Measurements from ENCODE around the gene OR2J1. TPM values are rescaled to one million over a fixed set of nuclear protein-coding genes. Genes with fewer than 3 reads are reported as not detected.

The OR2J1 gene
- not detected for polyA plus RNA-seq (2013, experiment 1 of 2)
- not detected for polyA plus RNA-seq (2013, experiment 2 of 2)

- H3K4me1 ChIP-seq (ENCODE audit: insufficient read depth, low read length), result 0 out of 2 replicates have a peak, but pooled peaks cover 2% of the 10 kb centered on the region
- no CpG with 5 or more reads among the region's 3 CpGs for WGBS
- no peaks in the 10 kb centered on the region for H3K27me3 ChIP-seq (ENCODE audit: insufficient read depth, low read length)
- no peaks in the 10 kb centered on the region for H3K36me3 ChIP-seq (ENCODE audit: insufficient read depth, low read length)
- H3K4me3 ChIP-seq (ENCODE audit: low read length), result no peak within 1 kb of the TSS
- H3K27ac ChIP-seq (ENCODE audit: low read depth, low read length), result no peak within 1 kb of the TSS
- no peaks in the 10 kb centered on the region for H3K9me3 ChIP-seq (ENCODE audit: insufficient read depth, low read depth, low read length)
- H3K9ac ChIP-seq (ENCODE audit: low read depth, low read length), result no peak within 1 kb of the TSS
Observed at GRCh38 chr6:29099190-29099589, at the start of gene OR2J1. Gene OR2J1, plus strand, starts transcription at chr6:29099490. Its CDS starts 1,453 bp downstream, at chr6:29100943.

- Histone ChIP-seq H3K36me3 (ENCODE audit: insufficient read depth, low read length) (no peaks in the 10 kb centered on the region), H3K4me3 (ENCODE audit: low read length) (no peak overlapping the region), H3K27me3 (ENCODE audit: insufficient read depth, low read length) (no peaks in the 10 kb centered on the region), H3K4me1 (ENCODE audit: insufficient read depth, low read length) (no peaks in the 10 kb centered on the region), H3K27ac (ENCODE audit: low read depth, low read length) (no peak overlapping the region), H3K9me3 (ENCODE audit: insufficient read depth, low read depth, low read length) (no peaks in the 10 kb centered on the region), H3K9ac (ENCODE audit: low read depth, low read length) (no peak overlapping the region)
- WGBS, result 98% methylated on average over 3 of the region's 3 CpGs
Observed at GRCh38 chr6:29051680-29052079, 47.6 kb upstream of the OR2J1 start.

- Histone ChIP-seq H3K4me1 (ENCODE audit: insufficient read depth, low read length) (no peaks in the 10 kb centered on the region), H3K9ac (ENCODE audit: low read depth, low read length) (no peak overlapping the region), H3K4me3 (ENCODE audit: low read length) (no peak overlapping the region), H3K9me3 (ENCODE audit: insufficient read depth, low read depth, low read length) (no peaks in the 10 kb centered on the region), H3K27ac (ENCODE audit: low read depth, low read length) (no peak overlapping the region), H3K27me3 (ENCODE audit: insufficient read depth, low read length) (no peaks in the 10 kb centered on the region), H3K36me3 (ENCODE audit: insufficient read depth, low read length) (no peaks in the 10 kb centered on the region)
- 37% methylated on average over 9 of the region's 9 CpGs for whole genome bisulfite sequencing
Observed at GRCh38 chr6:29071831-29072723, 27.2 kb upstream of the OR2J1 start.

- Histone ChIP-seq H3K9ac (ENCODE audit: low read depth, low read length) (no peak overlapping the region), H3K27me3 (ENCODE audit: insufficient read depth, low read length) (no peaks in the 10 kb centered on the region), H3K4me1 (ENCODE audit: insufficient read depth, low read length) (no peaks in the 10 kb centered on the region), H3K36me3 (ENCODE audit: insufficient read depth, low read length) (no peaks in the 10 kb centered on the region), H3K4me3 (ENCODE audit: low read length) (no peak overlapping the region), H3K9me3 (ENCODE audit: insufficient read depth, low read depth, low read length) (no peaks in the 10 kb centered on the region), H3K27ac (ENCODE audit: low read depth, low read length) (no peak overlapping the region)
- WGBS, result 100% methylated on average over 1 of the region's 1 CpG
Observed at GRCh38 chr6:29079203-29079602, 20.1 kb upstream of the OR2J1 start.

GRCh38 chr6:29081312-29081711 lies 18.0 kb upstream of the OR2J1 start:
- Histone ChIP-seq H3K4me1 (ENCODE audit: insufficient read depth, low read length) (no peaks in the 10 kb centered on the region), H3K4me3 (ENCODE audit: low read length) (no peak overlapping the region), H3K36me3 (ENCODE audit: insufficient read depth, low read length) (no peaks in the 10 kb centered on the region), H3K9ac (ENCODE audit: low read depth, low read length) (no peak overlapping the region), H3K9me3 (ENCODE audit: insufficient read depth, low read depth, low read length) (no peaks in the 10 kb centered on the region), H3K27me3 (ENCODE audit: insufficient read depth, low read length) (no peaks in the 10 kb centered on the region), H3K27ac (ENCODE audit: low read depth, low read length) (no peak overlapping the region)

GRCh38 chr6:29082457-29082856 lies 16.8 kb upstream of the OR2J1 start:
- WGBS, result 96% methylated on average over 15 of the region's 15 CpGs
- no peaks in the 10 kb centered on the region for H3K9me3 ChIP-seq (ENCODE audit: insufficient read depth, low read depth, low read length)

GRCh38 chr6:29087213-29087612 lies 12.1 kb upstream of the OR2J1 start, which contains the start of gene OR2B3:
Gene OR2B3, minus strand, starts transcription at chr6:29087313. Its CDS starts 65 bp downstream, at chr6:29087248.
- no peak within 1 kb of the TSS for H3K27ac ChIP-seq (ENCODE audit: low read depth, low read length)
- no peak within 1 kb of the TSS for H3K9ac ChIP-seq (ENCODE audit: low read depth, low read length)
- no peak within 1 kb of the TSS for H3K4me3 ChIP-seq (ENCODE audit: low read length)
- H3K9me3 ChIP-seq (ENCODE audit: insufficient read depth, low read depth, low read length), result no peaks in the 10 kb centered on the region
- H3K36me3 ChIP-seq (ENCODE audit: insufficient read depth, low read length), result no peaks in the 10 kb centered on the region
- H3K4me1 ChIP-seq (ENCODE audit: insufficient read depth, low read length), result no peaks in the 10 kb centered on the region
- no peaks in the 10 kb centered on the region for H3K27me3 ChIP-seq (ENCODE audit: insufficient read depth, low read length)
- WGBS, result no CpG with 5 or more reads among the region's 1 CpG

More at GRCh38 chr6:29082457-29082856, 16.8 kb upstream of the OR2J1 start:
- H3K9ac ChIP-seq (ENCODE audit: low read depth, low read length), result no peak overlapping the region
- H3K27me3 ChIP-seq (ENCODE audit: insufficient read depth, low read length), result no peaks in the 10 kb centered on the region
- H3K4me3 ChIP-seq (ENCODE audit: low read length), result no peak overlapping the region
- no peak overlapping the region for H3K27ac ChIP-seq (ENCODE audit: low read depth, low read length)
- no peaks in the 10 kb centered on the region for H3K36me3 ChIP-seq (ENCODE audit: insufficient read depth, low read length)
- H3K4me1 ChIP-seq (ENCODE audit: insufficient read depth, low read length), result no peaks in the 10 kb centered on the region

GRCh38 chr6:29092957-29093356 lies 6.3 kb upstream of the OR2J1 start:
- Histone ChIP-seq H3K9ac (ENCODE audit: low read depth, low read length) (no peak overlapping the region), H3K9me3 (ENCODE audit: insufficient read depth, low read depth, low read length) (no peaks in the 10 kb centered on the region), H3K4me1 (ENCODE audit: insufficient read depth, low read length) (0 out of 2 replicates have a peak, but pooled peaks cover 7% of the 10 kb centered on the region), H3K36me3 (ENCODE audit: insufficient read depth, low read length) (no peaks in the 10 kb centered on the region), H3K27ac (ENCODE audit: low read depth, low read length) (no peak overlapping the region), H3K27me3 (ENCODE audit: insufficient read depth, low read length) (no peaks in the 10 kb centered on the region), H3K4me3 (ENCODE audit: low read length) (no peak overlapping the region)
- 96% methylated on average over 3 of the region's 3 CpGs for WGBS

- Histone ChIP-seq H3K4me3 (ENCODE audit: low read length) (no peak overlapping the region), H3K27me3 (ENCODE audit: insufficient read depth, low read length) (no peaks in the 10 kb centered on the region), H3K9me3 (ENCODE audit: insufficient read depth, low read depth, low read length) (no peaks in the 10 kb centered on the region), H3K9ac (ENCODE audit: low read depth, low read length) (no peak overlapping the region), H3K4me1 (ENCODE audit: insufficient read depth, low read length) (0 out of 2 replicates have a peak, but pooled peaks cover 7% of the 10 kb centered on the region), H3K36me3 (ENCODE audit: insufficient read depth, low read length) (no peaks in the 10 kb centered on the region), H3K27ac (ENCODE audit: low read depth, low read length) (no peak overlapping the region)
- WGBS, result 89% methylated on average over 1 of the region's 1 CpG
Observed at GRCh38 chr6:29097803-29098202, 1.5 kb upstream of the OR2J1 start.

- Histone ChIP-seq H3K27me3 (ENCODE audit: insufficient read depth, low read length) (no peaks in the 10 kb centered on the region), H3K4me1 (ENCODE audit: insufficient read depth, low read length) (no peaks in the 10 kb centered on the region), H3K27ac (ENCODE audit: low read depth, low read length) (no peak within 1 kb of the TSS), H3K36me3 (ENCODE audit: insufficient read depth, low read length) (no peaks in the 10 kb centered on the region), H3K4me3 (ENCODE audit: low read length) (no peak within 1 kb of the TSS), H3K9me3 (ENCODE audit: insufficient read depth, low read depth, low read length) (no peaks in the 10 kb centered on the region), H3K9ac (ENCODE audit: low read depth, low read length) (no peak within 1 kb of the TSS)
- 86% methylated on average over 1 of the region's 1 CpG for WGBS
Observed at GRCh38 chr6:29107758-29108157, 8.5 kb downstream of the OR2J1 start, which contains the start of gene OR2J3. Gene OR2J3, plus strand, starts transcription at chr6:29108058. Its CDS starts 3,833 bp downstream, at chr6:29111891.

GRCh38 chr6:29112135-29112534 lies 12.8 kb downstream of the OR2J1 start:
- H3K36me3 ChIP-seq (ENCODE audit: insufficient read depth, low read length), result no peaks in the 10 kb centered on the region
- WGBS, result 90% methylated on average over 7 of the region's 7 CpGs
- no peaks in the 10 kb centered on the region for H3K9me3 ChIP-seq (ENCODE audit: insufficient read depth, low read depth, low read length)
- H3K27me3 ChIP-seq (ENCODE audit: insufficient read depth, low read length), result no peaks in the 10 kb centered on the region
- no peaks in the 10 kb centered on the region for H3K4me1 ChIP-seq (ENCODE audit: insufficient read depth, low read length)
- H3K27ac ChIP-seq (ENCODE audit: low read depth, low read length), result no peak overlapping the region
- no peak overlapping the region for H3K9ac ChIP-seq (ENCODE audit: low read depth, low read length)
- no peak overlapping the region for H3K4me3 ChIP-seq (ENCODE audit: low read length)
